ENCODE measurements around the gene PCDH12.

DNA sequence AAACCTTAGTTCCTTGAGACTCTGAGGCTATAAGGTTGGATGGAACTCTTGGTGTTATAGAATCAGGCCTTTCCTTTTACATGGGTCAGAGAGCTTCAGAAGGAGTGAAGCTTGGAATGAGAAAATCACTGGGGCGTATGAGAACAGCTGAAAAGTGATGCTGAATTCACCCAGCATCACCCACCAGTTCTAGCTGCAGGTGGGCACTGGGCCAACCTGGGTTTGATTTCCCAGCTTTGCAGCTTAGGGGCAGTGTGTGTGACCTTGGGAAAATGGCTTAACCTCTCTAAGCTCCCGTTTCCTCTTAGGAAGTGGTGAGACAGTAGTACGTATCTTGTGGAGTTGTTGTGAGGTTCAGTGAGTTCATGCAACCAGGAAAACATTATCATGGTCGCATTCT, 10.7 kb downstream of the PCDH12 start:
- TF ChIP-seq POLR2A (IDR thresholded peaks at IDR 0.05; ENCODE audit: low read depth, low read length) (no peak), POLR2AphosphoS5 (IDR thresholded peaks at IDR 0.05; ENCODE audit: low read depth, low read length) (no peak)

Measured in GM12892 (cell line).